HG03103 (cell line): ENCODE results near the gene CAMK2B.

Source experiments
- ATAC-seq: cut with Tn5 transposase; IDR thresholded peaks from one replicate; pipeline ENCODE4 v1.9.1; 2021; ENCODE audit warnings: low read depth; ENCODE audit not compliant: unreplicated experiment

Gene CAMK2B

DNA sequence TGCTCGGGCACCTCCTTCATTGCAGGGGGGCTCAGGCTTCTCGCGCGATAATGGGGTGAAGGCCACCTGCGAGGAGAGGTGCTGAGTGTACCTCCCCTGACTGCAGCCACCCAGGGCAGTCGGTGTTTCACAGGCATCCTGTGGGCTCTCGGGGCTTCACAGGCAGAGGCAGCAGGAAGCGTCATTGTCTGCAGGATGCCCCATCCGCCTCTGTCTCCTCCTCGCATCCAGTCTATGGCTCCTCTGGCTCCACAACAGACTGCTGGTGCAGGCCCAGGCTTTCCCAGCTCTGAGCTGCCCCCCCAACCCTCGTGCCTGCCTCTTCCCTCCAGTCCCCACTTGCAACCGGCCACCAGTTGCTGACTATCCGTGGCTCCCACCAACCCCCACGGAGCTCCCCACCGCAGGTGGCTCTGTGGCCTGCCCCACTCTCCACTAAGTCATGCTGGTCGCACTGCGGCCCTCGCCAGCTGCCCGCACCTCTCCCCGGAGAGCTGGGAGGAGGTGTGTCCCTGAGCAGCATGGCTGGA, 36.5 kb downstream of the CAMK2B start:
- ATAC-seq, result no peak

DNA sequence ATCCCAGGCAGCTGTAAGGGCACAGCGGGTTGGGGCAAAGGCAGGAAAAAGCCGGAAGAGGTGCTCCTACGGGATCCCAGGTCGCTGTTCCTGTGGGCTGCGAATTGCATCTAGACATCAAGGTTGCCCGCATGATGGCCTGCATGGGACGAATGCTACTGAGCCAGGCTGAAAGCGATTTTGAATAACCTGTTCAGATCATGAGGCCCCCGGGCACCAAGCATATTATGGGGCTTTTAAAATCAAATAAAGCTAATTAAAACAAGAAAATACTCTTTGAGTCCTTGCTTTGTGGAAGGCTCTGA, 37.1 kb downstream of the CAMK2B start:
- ATAC-seq, result no peak

- no peak for ATAC-seq
Measured at GRCh38 chr7:44287488-44288380, 37.7 kb downstream of the CAMK2B start.

GRCh38 chr7:44286618-44287487, 38.5 kb downstream of the CAMK2B start:
- ATAC-seq, result no peak

GRCh38 chr7:44286182-44286617, 39.2 kb downstream of the CAMK2B start:
- ATAC-seq, result no peak

DNA sequence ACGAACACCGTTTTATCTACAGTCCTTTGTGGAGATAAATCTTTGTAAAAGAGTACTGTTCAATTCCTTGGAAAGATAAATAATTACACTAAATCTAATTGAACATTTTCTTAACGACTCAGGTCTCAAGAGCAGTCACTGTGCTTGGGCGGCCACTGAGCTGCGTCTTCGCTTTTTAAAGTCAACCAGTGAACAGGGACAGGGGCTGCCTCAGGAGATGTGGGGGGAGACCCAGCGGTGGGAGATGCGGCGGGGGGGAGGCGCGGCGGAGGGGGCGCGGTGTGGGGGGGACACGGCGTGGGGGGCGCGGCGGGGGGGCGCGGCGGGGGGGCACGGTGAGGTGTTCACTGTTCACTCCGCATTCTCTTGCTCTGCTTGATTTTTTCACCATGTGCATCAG, 39.8 kb downstream of the CAMK2B start:
- ATAC-seq, result no peak

GRCh38 chr7:44284881-44285541, 40.4 kb downstream of the CAMK2B start:
- no peak for ATAC-seq

GRCh38 chr7:44284216-44284615, 41.2 kb downstream of the CAMK2B start:
- no peak for ATAC-seq

DNA sequence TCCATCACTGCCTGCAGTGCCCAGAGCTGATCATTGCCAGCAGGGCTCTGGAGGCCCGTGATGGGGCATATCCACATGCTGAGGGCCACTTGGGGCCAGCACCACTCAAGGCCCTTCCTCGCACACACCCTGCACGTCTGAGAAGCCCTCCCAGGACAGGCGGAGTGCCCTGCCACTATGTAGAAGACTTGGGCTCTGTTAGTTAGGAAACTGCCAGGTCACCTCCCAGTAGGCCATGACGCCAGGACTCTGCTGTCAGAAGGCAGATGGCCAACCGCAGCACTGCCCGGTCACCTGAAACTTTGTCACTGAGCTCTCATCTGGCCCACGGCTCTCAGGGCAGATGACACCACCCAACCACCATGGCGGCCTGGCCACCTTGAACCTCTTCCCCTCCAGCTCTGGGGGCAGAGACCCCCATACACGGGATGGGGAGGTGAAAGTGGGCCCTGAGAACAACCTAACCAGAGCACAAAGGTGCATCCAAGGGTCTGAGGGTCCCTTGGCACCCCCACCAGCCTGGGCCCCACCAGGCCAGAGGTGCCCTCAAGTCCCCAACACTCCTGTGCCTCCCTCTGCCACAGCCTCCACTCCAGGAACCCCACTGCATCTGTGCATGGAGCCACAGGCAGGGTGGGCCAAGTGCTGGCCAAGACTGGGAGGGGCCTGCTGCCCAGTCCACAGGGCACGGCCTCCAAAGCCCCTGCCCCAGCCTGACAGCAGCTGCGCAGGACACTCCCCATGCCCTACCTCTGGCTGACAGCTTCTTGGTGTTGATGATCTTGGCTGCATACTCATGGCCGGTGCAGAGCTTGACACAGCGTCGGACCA, 41.8 kb downstream of the CAMK2B start:
- no peak for ATAC-seq

DNA sequence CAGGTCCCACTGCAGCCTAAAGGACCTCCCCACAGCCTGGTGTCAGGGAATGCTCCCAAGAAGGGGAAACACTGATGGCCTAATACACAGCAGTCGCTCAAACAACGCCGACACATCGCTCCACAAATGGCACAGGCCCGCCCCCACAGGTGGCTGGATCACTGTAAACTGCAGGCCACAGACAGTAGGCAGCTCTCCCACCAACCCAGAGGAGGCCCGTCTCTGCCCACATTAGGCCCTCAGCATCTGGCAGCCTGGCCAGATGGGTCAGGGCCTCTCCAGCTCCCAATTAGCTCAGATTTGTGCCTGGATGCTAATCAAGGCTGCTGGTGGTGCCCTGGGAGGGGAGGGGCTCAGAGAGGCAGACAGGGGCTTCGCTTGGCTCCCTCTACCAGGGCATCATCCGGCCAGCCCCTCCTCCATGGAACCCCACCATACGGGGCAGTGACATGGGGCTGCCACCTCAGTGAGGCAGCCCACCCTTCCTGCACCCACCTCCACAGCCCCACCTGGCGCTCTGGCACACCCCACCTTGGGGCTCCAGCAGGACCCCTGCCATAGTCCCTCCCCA, 42.7 kb downstream of the CAMK2B start:
- no peak for ATAC-seq

GRCh38 chr7:44281811-44282600, 43.4 kb downstream of the CAMK2B start:
- ATAC-seq, result no peak

GRCh38 chr7:44280993-44281721, 44.2 kb downstream of the CAMK2B start:
- no peak for ATAC-seq

- ATAC-seq, result no peak
Measured at GRCh38 chr7:44280636-44280992, 44.8 kb downstream of the CAMK2B start.

DNA sequence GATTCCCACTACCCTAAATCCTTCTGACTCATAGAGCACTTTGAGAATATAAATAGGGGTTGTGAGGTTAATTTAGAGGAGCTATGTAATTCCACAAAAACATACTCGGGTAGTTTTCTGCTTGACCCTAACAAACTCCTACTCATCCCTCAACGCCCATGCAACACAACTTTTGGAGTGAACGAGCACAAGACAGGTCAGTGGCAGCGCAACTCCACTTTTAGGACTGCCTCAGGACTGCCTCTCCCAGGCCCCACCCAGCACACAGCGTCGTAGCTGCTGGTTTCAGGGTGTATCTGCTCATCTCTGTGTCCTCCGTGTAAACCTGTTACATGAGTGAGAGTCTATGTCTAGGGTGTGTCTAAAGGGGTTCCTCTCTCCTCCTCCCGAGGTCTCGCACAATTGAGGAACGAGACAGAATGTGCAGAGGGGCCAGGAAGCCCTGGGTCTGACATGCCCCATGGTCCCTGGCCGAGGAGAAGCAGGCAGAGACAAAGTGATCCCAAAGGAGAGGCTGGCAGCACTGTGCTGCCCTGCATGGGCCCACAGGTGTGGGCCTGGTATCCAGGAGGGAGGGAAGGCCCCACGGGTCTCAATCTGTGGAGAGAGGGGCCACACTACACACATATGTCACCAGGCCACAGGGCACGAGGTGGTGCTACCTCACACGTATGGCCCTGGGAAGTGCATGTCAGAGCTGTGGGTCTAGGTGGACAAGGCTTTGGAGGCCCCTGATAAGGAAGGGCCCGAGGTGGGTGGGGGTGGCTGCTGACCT, 45.5 kb downstream of the CAMK2B start:
- no peak for ATAC-seq

DNA sequence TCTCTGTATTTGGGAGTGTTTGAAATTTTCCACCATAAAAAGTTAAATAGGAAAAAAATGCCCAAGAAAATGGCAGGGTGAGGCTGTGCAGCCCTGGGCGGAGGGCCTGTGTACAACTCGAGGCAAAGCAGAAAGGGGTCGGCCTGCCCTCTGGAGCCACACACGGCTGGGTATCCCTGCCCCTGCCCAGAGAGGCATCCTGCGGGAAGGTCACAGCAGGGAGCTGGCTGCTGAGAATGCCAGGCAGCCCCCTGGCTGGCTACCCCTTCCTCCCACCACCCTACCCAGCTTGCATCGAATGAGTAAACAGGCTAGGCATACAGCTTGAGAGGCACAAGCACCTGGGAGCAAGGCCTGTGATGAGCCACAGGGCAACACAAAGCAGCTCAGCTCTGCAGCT, 46.1 kb downstream of the CAMK2B start:
- no peak for ATAC-seq

DNA sequence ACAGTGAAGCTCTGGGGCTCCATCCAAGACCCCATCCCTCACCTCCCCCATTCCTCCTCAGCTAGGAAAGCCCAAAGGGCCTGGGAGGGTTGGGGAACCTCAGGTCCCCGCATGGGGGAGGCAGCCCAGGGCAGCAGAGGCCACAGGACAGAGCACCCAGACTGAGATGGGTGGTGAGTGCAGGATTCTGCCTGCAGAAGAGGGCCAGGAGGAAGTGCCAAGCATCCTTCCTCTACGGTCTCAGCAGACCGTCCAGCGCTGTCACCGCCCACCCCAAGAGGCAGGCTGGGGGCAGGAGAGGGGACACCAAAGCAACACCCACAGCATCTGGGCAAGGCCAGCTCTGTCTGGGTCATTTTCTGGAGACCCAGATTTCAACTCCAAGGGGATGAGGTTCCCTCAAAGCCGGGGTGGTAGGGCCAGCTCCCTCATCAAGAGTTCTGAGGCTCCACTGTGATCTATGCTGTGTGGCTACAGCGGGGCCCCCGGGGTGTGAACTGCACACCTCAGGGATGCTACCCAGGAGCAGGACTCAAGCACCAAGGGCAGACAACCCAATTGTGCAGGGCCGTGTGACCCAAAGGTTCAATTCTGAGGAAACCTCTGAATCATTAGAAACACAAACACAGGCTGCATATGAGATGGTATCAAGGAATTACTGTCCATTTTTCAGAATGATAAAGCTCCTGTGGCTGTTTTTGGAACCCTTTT, 46.8 kb downstream of the CAMK2B start:
- no peak for ATAC-seq

GRCh38 chr7:44277851-44278250, 47.5 kb downstream of the CAMK2B start:
- no peak for ATAC-seq
